ENCODE data around the gene CBX3.

Gene CBX3

GRCh38 chr7:26151953-26152781 lies 49.4 kb upstream of the CBX3 start, which contains the start of gene NFE2L3:
NFE2L3 (plus strand) TSS chr7:26152198; CDS start chr7:26152499, 301 bp downstream.
- TF ChIP-seq ISL1 (CRISPR knock-in tag; IDR thresholded peaks at IDR 0.05) (no peak), RARB (CRISPR knock-in tag; IDR thresholded peaks at IDR 0.05) (no peak), SNAI2 (CRISPR knock-in tag; IDR thresholded peaks at IDR 0.05) (no peak), ZFP30 (CRISPR knock-in tag; IDR thresholded peaks at IDR 0.05) (no peak; the same call in 1 of the 2 replicates), CSRNP3 (CRISPR knock-in tag; IDR thresholded peaks at IDR 0.05) (no peak), PATZ1 (CRISPR knock-in tag; IDR thresholded peaks at IDR 0.05; ENCODE audit: borderline replicate concordance) (no peak), POU6F1 (CRISPR knock-in tag; IDR thresholded peaks at IDR 0.05; ENCODE audit: borderline replicate concordance, low read depth) (no peak), ZNF565 (CRISPR knock-in tag; conservative IDR thresholded peaks at IDR 0.05; ENCODE audit: low read depth) (no peak), TCF4 (CRISPR knock-in tag; IDR thresholded peaks at IDR 0.05; ENCODE audit: borderline replicate concordance) (no peak), ARNTL (CRISPR knock-in tag; IDR thresholded peaks at IDR 0.05; ENCODE audit: borderline replicate concordance, low read depth) (no peak)
- ATAC-seq, result peak; percentile 79

GRCh38 chr7:26152782-26153240 lies 48.7 kb upstream of the CBX3 start:
- peak; percentile 2; the same call in 1 of the 3 replicates for ATAC-seq

- no peak for ATAC-seq
- no peak for TF ChIP-seq ZNF8 (CRISPR knock-in tag; IDR thresholded peaks at IDR 0.05)
- TF ChIP-seq TOX (CRISPR knock-in tag; IDR thresholded peaks at IDR 0.05; ENCODE audit: borderline replicate concordance), result no peak
- no peak for TF ChIP-seq ZFP30 (CRISPR knock-in tag; IDR thresholded peaks at IDR 0.05)
- no peak for TF ChIP-seq ZFP3 (CRISPR knock-in tag; IDR thresholded peaks at IDR 0.05)
- TF ChIP-seq TCF4 (CRISPR knock-in tag; IDR thresholded peaks at IDR 0.05; ENCODE audit: borderline replicate concordance), result no peak
Measured at GRCh38 chr7:26153241-26153822, 48.2 kb upstream of the CBX3 start.

- no peak for ATAC-seq
- TF ChIP-seq ISL1 (CRISPR knock-in tag; IDR thresholded peaks at IDR 0.05) (no peak), ARNTL (CRISPR knock-in tag; IDR thresholded peaks at IDR 0.05; ENCODE audit: borderline replicate concordance, low read depth) (no peak), ESRRG (CRISPR knock-in tag; IDR thresholded peaks at IDR 0.05) (no peak), ZC3H10 (CRISPR knock-in tag; IDR thresholded peaks at IDR 0.05) (no peak), CSDC2 (CRISPR knock-in tag; IDR thresholded peaks at IDR 0.05) (no peak)
Measured at GRCh38 chr7:26153823-26154783, 47.4 kb upstream of the CBX3 start.

GRCh38 chr7:26155531-26156375 lies 45.8 kb upstream of the CBX3 start:
- peak; percentile 36; the same call in 1 of the 2 replicates for TF ChIP-seq CSDC2 (CRISPR knock-in tag; IDR thresholded peaks at IDR 0.05)
- no peak for TF ChIP-seq TOX (CRISPR knock-in tag; IDR thresholded peaks at IDR 0.05; ENCODE audit: borderline replicate concordance)
- TF ChIP-seq SNAI2 (CRISPR knock-in tag; IDR thresholded peaks at IDR 0.05), result no peak
- no peak for TF ChIP-seq CREB5 (CRISPR knock-in tag; IDR thresholded peaks at IDR 0.05; ENCODE audit: low read depth)
- TF ChIP-seq PATZ1 (CRISPR knock-in tag; IDR thresholded peaks at IDR 0.05; ENCODE audit: borderline replicate concordance), result no peak
- TF ChIP-seq PPARA (CRISPR knock-in tag; IDR thresholded peaks at IDR 0.05; ENCODE audit: borderline replicate concordance), result no peak
- ATAC-seq, result peak; percentile 49

All from SK-N-SH treated with all-trans-retinoic acid at 6 μM for 48 hours (cell line).